OCI-M1 (cell line): ENCODE measurements around the gene KLHL29.

Source experiments
- DNase-seq: peaks from one replicate; lab custom pipeline; 2025; lab: John Stamatoyannopoulos, UW

KLHL29 gene

GRCh38 chr2:23659773-23660172 lies 274.8 kb downstream of the KLHL29 start:
- DNase-seq = no peak

- no peak for DNase-seq
Measured at GRCh38 chr2:23660237-23660636, 275.3 kb downstream of the KLHL29 start.

GRCh38 chr2:23661276-23662050 lies 276.5 kb downstream of the KLHL29 start:
- DNase-seq = no peak

GRCh38 chr2:23662466-23662865 lies 277.5 kb downstream of the KLHL29 start:
- no peak for DNase-seq

GRCh38 chr2:23662941-23663920 lies 278.3 kb downstream of the KLHL29 start:
- no peak for DNase-seq

- no peak for DNase-seq
Measured at GRCh38 chr2:23664066-23664788, 279.2 kb downstream of the KLHL29 start.

GRCh38 chr2:23666241-23666979 lies 281.4 kb downstream of the KLHL29 start:
- no peak for DNase-seq

- no peak for DNase-seq
Measured at GRCh38 chr2:23666980-23667357, 282.0 kb downstream of the KLHL29 start.

GRCh38 chr2:23668756-23669304 lies 283.9 kb downstream of the KLHL29 start:
- DNase-seq = no peak

GRCh38 chr2:23669413-23670244 lies 284.6 kb downstream of the KLHL29 start:
- DNase-seq = no peak

GRCh38 chr2:23670245-23670592 lies 285.2 kb downstream of the KLHL29 start:
- DNase-seq = no peak

GRCh38 chr2:23673082-23673481 lies 288.1 kb downstream of the KLHL29 start:
- DNase-seq = no peak

- peak; percentile 46 for DNase-seq
Measured at GRCh38 chr2:23673830-23674679, 289.1 kb downstream of the KLHL29 start.

- no peak for DNase-seq
Measured at GRCh38 chr2:23675506-23675905, 290.5 kb downstream of the KLHL29 start.

GRCh38 chr2:23677836-23678235 lies 292.9 kb downstream of the KLHL29 start:
- no peak for DNase-seq

GRCh38 chr2:23679044-23679443 lies 294.1 kb downstream of the KLHL29 start:
- no peak for DNase-seq

GRCh38 chr2:23680951-23681350 lies 296.0 kb downstream of the KLHL29 start:
- DNase-seq = no peak

GRCh38 chr2:23681356-23682140 lies 296.6 kb downstream of the KLHL29 start:
- no peak for DNase-seq

GRCh38 chr2:23682481-23682880 lies 297.5 kb downstream of the KLHL29 start:
- no peak for DNase-seq
